Mesenteric fat pad (tissue), 1 donor: ENCODE data around the gene ERMAP. TPM values are rescaled to one million over a fixed set of nuclear protein-coding genes. Genes with fewer than 3 reads are reported as not detected.
"Not testable (repeated sequence)": the region's sequence is repeated elsewhere in the genome, so short reads cannot be mapped to it uniquely, and the experiment has no call there.

Experiments
- DNase-seq: peaks from one replicate; pipeline ENCODE4 v3.0.0-alpha.2; 2020; ENCODE audit warnings: low spot score
- total RNA-seq: library from RNA; stranded (reverse); fragmentation: NEBNext Ultra II Directional; extraction: Animal tissue kit (Norgen Biotek cat#: 25700); gene quantifications from one replicate; pipeline ENCODE4 v1.2.1, GENCODE V29; 2021
- donor health status: DM: yes; HTN: yes; CAD: no.

The ERMAP gene
- total RNA-seq, 1 donor from 2014 or later = 7.3 TPM

DNA sequence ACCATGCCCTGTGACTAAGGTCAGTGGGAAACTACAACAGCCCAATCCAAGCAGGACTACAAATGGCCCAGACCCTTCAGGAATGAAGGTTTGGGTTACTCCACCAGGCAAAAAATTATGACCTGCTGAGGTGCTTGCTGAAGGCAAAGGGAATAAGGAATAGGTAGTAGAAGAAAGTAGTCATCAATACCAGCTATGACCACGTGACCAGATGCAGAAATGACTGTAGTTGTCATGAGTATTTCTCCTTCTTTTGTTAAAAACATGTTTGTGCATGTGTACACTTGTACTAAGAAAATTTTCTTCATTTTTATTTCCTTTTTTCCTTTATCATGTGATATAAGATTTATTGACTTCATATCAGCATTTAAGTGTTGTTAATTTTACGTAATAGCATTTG, 52.3 kb downstream of the ERMAP start:
- DNase-seq = not testable (repeated sequence)

DNA sequence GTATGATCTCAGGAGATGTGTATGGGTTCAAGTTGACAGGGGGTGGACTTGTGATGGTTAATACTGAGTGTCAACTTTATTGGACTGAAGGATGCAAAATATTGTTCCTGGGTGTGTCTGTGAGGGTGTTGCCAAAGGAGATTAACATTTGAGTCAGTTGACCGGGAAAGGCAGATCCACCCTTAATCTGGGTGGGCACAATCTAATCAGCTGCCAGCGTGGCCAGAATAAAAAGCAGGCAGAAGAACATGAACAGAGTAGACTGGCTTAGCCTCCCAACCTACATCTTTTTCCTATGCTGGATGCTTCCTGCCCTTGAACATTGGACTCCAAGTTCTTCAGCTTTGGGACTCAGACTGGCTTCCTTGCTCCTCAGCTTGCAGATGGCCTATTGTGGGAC, 52.8 kb downstream of the ERMAP start:
- DNase-seq = not testable (repeated sequence)

DNA sequence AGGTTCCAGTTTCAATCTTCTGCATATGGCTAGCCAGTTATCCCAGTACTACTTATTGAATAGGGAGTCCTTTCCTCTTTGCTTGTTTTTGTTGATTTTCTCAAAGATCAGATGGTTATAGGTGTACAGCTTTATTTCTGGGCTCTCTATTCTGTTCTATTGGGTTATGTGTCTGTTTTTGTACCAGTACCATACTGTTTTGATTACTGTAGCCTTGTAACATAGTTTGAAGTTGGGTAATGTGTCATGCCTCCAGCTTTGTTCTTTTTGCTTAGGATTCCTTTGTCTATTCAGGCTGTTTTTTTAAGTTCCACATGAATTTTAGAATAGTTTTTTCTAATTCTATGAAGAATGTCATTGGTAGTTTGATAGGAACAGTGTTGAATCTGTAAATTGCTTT, 56.2 kb downstream of the ERMAP start:
- not testable (repeated sequence) for DNase-seq

DNA sequence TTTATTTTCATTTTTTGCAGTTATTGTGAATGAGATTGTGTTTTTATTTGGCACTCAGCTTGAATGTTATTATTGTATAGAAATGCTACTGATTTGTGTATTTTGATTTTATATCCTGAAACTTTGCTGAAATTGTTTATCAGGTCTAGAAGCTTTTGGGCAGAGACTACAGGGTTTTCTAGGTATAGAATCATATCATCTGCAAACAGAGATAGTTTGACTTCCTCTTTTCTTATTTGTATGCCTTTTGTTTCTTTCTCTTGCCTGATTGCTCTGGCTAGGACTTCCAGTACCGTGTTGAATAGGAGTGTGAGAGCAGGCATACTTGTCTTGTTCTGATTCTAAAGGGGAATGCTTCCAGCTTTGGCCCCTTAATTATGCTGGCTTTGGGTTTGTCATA, 56.7 kb downstream of the ERMAP start:
- no peak for DNase-seq

DNA sequence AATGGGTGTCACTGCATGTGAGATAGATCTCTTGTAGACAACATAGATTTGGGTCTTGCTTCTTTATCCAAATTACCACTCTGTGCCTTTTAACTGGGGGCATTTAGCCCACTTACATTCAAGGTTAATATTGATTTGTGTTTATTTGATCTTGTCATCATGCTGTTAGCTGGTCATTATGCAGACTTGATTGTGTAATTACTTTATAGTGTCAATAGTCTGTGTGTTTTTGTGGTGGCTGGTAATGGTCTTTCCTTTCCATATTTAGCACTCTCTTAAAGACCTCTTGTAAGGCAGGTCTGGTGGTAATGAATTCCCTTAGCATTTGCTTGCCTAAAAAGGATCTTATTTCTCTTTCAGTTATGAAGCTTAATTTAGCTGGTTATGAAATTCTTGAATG, 59.1 kb downstream of the ERMAP start:
- no peak for DNase-seq

DNA sequence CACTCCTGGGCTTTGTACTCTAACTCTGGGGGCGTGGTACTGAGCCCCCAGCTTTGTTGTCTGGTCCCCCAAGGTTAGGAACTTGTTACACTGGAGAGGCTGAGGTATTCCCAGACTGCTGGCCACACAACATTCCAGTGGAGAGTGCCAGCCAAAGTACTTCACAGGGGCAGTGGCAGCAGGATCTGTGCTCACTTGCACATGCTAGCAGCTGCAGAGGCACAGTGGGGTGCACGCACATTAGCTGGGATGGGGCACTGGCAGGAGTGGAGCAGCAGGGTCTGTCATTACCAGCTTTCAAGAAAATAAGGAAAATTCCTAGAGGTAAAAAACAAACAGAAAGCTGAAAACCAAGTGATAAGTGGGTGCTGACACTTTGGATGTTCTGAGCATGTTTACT, 60.5 kb downstream of the ERMAP start:
- no peak for DNase-seq

DNA sequence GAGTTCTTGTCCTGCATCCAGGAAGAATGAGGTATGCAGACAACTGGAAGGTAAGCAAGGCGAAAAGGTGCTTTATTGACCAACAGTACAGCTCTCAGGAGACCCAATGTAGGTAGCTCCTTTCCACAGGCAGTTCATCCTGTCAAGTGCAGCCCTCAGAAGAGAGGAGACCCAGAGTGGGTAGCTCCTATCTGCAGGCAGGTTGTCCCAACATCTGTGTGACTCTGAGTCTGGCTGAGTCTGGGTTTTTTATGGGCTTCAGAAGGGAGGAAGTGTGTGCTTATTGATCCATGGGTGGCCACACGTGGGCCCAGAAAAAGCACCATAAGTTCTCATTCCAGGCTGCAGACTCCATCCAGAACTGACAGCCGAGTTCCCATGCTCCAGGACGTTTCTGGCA, 63.5 kb downstream of the ERMAP start:
- no peak for DNase-seq

DNA sequence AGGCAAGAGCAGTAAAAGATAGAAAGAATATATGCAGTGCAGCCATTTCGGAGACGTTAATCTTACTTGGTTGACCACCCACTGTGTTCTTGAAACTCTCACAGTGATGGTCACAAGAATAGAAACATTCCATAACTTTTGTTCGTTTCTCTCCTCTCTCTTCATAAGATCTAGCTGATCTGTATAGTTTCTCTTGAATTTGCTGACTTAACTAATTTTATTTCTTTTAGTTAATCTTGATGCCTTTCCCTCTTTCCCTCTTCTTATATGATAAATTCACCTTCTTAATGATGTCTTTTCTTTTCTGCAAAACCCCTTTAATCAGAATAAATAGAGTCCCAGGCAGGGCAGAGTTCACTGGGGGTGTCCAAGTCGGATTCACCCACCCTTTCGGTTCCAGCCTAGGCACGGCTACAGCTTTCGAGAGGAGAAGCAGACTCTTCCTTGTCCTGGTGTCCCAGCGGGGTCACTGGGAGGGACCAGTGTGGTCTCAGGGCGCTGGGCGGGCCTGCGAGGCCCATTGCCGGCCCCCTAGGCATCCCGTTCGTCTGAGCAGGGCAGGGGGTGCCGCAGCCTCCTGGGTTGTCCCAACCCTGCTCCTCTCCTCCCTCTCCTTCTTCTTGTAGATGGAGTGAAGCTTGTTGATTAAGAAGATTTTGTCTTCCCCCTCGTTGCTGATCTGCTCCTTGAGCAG, 69.3 kb downstream of the ERMAP start:
- DNase-seq = no peak

DNA sequence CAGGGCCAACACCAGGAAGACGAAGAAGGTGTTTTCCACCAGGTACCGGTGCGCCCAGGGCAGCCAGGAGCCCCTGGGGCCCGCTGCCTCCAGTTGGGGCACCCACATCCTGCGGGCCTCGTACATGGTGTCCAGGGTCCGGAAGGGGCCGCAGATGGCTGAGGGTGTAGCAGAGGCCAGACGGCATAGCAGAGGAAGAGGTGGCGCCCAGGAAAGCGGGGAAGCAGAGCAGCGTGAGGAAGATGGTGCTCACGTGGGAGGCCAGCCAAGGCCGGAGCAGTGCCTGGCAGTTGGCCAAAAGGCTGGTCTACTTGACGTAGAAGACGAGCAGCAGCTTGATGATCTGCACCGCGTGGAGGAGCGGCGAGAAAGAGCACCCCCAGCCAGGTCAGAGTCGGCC, 69.9 kb downstream of the ERMAP start:
- DNase-seq = no peak

DNA sequence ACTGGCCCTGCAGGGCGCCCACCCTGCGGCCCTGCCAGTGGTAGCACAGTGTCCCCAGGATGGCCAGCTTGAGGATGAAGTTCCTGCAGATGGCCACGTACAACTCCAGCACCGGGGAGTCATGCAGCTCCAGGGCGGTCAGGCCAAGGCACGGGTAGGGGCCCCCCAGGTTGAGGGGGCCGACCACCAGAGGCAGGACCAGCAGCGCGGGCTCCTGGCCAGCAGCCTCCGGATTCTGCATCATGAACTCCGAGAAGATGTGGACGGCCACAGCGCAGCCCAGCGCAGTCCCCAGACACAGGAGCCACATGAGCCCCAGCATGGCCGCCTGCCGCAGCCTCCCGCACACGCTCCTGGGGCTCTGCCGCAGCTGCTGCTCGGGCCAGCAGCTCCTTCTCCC, 70.4 kb downstream of the ERMAP start:
- no peak for DNase-seq

DNA sequence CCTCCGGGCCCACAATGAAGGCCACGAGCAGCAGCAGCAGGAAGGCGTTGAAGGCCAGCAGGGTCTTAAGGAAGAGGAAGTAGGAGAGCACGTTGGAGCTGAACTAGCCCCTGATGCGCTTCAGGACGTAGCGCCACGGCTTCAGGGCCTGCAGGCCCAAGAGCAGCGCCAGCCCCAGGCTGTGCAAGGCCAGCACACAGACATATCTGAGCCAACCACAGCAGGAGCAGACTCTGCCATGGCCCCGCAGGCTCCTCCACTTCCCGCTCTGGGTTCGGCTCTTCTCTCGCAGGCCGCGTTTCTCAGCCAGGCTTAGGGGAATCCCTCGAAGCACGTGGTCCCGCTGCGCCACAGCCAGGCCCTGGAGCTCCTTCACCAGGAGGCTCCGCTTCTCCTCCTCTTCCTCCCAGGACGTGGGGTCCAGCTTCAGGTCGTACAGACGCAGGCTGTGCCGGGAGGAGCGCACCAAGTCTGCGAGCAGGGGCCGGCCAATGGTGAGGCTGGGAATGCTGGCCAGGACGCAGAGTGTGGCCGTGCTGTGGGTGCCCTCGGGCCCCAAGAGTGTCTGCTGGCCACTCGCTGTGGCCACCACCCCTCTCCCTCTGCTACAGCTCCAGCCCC, 71.2 kb downstream of the ERMAP start:
- DNase-seq = no peak

DNA sequence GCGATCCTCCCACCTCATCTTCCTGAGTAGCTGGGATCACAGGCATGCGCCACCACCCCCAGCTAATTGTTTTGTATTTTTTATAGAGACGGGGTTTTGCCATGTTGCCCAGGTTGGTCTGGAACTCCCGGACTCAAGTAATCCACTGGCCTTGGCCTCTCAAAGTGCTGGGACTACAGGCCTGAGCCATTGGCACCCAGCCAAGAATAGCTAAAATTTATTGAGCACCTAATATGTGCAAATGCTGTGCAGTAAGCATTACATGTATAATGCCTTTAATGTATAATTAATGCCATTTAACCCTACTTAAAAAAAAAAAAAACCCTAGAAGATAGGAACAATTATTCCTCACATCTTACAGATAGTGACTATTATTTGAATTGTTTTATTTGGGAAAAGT, 72.3 kb downstream of the ERMAP start:
- DNase-seq = no peak

DNA sequence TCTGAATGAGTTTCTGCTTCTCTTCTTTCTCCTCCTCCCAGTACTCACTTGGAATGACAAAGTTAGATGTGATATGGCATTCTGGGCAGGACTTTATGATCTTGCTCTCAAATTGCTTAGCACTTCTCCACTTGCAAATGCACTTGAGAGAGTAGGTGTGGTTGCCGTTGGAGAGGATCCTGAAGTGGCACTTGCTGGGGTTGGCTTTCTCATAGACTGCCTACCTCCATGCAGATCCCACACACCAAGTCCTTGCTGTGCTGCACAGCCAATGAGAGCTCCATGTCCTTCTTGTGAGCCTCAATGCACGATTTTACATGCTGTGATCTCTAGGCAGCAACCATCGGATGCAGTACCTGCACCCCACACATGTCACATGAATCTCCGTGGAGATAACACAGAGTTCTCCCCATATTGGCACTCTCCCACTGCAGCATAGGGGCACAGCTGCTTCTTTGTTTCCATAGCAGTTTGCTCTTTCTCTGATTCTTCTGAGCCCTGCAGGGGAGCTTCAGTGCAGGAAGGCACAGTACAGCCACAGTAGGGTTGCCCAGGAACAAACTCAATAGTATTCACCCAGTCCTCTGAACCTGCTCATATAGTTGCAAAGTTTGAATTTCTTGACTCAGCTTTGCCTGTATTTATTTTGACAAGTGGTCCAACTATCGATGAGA, 74.7 kb downstream of the ERMAP start:
- DNase-seq = no peak

Other genes with a start within 250 kb of the ERMAP start
- 20.8 TPM for gene PPIH, start 158.7 kb upstream of the ERMAP start, total RNA-seq
- gene YBX1, start 134.7 kb upstream of the ERMAP start, total RNA-seq = 677 TPM
- not detected for gene CLDN19, start 76.9 kb upstream of the ERMAP start, total RNA-seq
- gene P3H1, start 50.1 kb upstream of the ERMAP start, total RNA-seq = 29.5 TPM
- gene C1orf50, start 49.9 kb upstream of the ERMAP start, total RNA-seq = 4.3 TPM
- gene TMEM269, start 32.1 kb upstream of the ERMAP start, total RNA-seq = not detected
- 19.1 TPM for gene SVBP, start 275 bp downstream of the ERMAP start, total RNA-seq
- 4.7 TPM for gene ZNF691, start 29.5 kb downstream of the ERMAP start, total RNA-seq
- 16.3 TPM for gene SLC2A1, start 141.7 kb downstream of the ERMAP start, total RNA-seq